Measurements from ENCODE around the gene TLL1. TPM values are rescaled to one million over a fixed set of nuclear protein-coding genes. Genes with fewer than 3 reads are reported as not detected.

TLL1 gene
- total RNA-seq, 1 experiment from 2014 or later, result 0.37 TPM

GRCh38 chr4:166144607-166145006 is 271.6 kb downstream of the TLL1 start:
- no TSS peak for BruUV-seq (replicated peaks)
- H3K4me1 ChIP-seq (ENCODE audit: control insufficient read depth in 1 of 2, insufficient read depth in 2 of 2, low read length in 2 of 2), result no peaks in the 10 kb centered on the region

More at GRCh38 chr4:166144607-166145006, 271.6 kb downstream of the TLL1 start:
- TF ChIP-seq CBX3 (IDR thresholded peaks at IDR 0.05; ENCODE audit: low read depth) (no peak), POLR2A (IDR thresholded peaks at IDR 0.05; ENCODE audit: borderline replicate concordance, extremely low read depth, insufficient read depth, insufficient read length) (no peak), ZBTB33 (IDR thresholded peaks at IDR 0.05; ENCODE audit: extremely low read depth, insufficient replicate concordance, low read length) (no peak), SP1 (IDR thresholded peaks at IDR 0.05; ENCODE audit: low read depth) (no peak), YY1 (IDR thresholded peaks at IDR 0.05; ENCODE audit: extremely low read depth, insufficient replicate concordance, low read depth, low read length) (no peak), POLR2AphosphoS5 (IDR thresholded peaks at IDR 0.05; ENCODE audit: low read depth, low read length) (no peak), RAD21 (IDR thresholded peaks at IDR 0.05; ENCODE audit: low read depth) (no peak), JUND (IDR thresholded peaks at IDR 0.05) (no peak), CEBPB (IDR thresholded peaks at IDR 0.05; ENCODE audit: low read depth) (no peak), ZNF274 (IDR thresholded peaks at IDR 0.05; ENCODE audit: low read depth, low read length) (no peak), ZFX (IDR thresholded peaks at IDR 0.05) (no peak)
- TF ChIP-seq, protein P1, sequence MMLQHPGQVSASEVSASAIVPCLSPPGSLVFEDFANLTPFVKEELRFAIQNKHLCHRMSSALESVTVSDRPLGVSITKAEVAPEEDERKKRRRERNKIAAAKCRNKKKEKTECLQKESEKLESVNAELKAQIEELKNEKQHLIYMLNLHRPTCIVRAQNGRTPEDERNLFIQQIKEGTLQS (IDR thresholded peaks at IDR 0.05), result no peak
- TF ChIP-seq, protein P2, sequence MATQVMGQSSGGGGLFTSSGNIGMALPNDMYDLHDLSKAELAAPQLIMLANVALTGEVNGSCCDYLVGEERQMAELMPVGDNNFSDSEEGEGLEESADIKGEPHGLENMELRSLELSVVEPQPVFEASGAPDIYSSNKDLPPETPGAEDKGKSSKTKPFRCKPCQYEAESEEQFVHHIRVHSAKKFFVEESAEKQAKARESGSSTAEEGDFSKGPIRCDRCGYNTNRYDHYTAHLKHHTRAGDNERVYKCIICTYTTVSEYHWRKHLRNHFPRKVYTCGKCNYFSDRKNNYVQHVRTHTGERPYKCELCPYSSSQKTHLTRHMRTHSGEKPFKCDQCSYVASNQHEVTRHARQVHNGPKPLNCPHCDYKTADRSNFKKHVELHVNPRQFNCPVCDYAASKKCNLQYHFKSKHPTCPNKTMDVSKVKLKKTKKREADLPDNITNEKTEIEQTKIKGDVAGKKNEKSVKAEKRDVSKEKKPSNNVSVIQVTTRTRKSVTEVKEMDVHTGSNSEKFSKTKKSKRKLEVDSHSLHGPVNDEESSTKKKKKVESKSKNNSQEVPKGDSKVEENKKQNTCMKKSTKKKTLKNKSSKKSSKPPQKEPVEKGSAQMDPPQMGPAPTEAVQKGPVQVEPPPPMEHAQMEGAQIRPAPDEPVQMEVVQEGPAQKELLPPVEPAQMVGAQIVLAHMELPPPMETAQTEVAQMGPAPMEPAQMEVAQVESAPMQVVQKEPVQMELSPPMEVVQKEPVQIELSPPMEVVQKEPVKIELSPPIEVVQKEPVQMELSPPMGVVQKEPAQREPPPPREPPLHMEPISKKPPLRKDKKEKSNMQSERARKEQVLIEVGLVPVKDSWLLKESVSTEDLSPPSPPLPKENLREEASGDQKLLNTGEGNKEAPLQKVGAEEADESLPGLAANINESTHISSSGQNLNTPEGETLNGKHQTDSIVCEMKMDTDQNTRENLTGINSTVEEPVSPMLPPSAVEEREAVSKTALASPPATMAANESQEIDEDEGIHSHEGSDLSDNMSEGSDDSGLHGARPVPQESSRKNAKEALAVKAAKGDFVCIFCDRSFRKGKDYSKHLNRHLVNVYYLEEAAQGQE (IDR thresholded peaks at IDR 0.05; ENCODE audit: low read depth), result no peak
- no peak overlapping the region for H3K9ac ChIP-seq (ENCODE audit: low read length)
- H2AFZ ChIP-seq (ENCODE audit: low read depth, low read length, poor library complexity, severe bottlenecking), result no peak overlapping the region
- no peaks in the 10 kb centered on the region for H3K27me3 ChIP-seq (ENCODE audit: insufficient read depth, low read length)
- H3K9me3 ChIP-seq (ENCODE audit: control insufficient read depth in 1 of 2, insufficient read depth in 1 of 2, low read depth in 1 of 2, low read length in 2 of 2), result no peaks in the 10 kb centered on the region
- POLR2A ChIA-PET, result no interaction called here
- intact Hi-C loops (cut with micrococcal nuclease), result no loop called here
- RAD21 ChIA-PET (ENCODE audit: low non-redundant PET in 1 of 2, low total read pairs in 2 of 2, uncharacterized antibody in 2 of 2, unreplicated experiment in 2 of 2), result no interaction called here
- H3K36me3 ChIP-seq (ENCODE audit: control insufficient read depth in 1 of 2, insufficient read depth in 2 of 2, low read length in 2 of 2), result no peaks in the 10 kb centered on the region
- H4K20me1 ChIP-seq (ENCODE audit: insufficient read depth), result no peaks in the 10 kb centered on the region
- no peak for DNase-seq (ENCODE audit: low read depth, low spot score)
- H3K9me2 ChIP-seq (ENCODE audit: insufficient read depth), result no peaks in the 10 kb centered on the region
- H3K4me3 ChIP-seq (replicated peaks in 1 of 2; ENCODE audit: low read depth in 1 of 2, low read length in 2 of 2), result no peak overlapping the region
- no peak for ATAC-seq
- H3K79me2 ChIP-seq (ENCODE audit: insufficient read depth, low read length), result no peaks in the 10 kb centered on the region
- CTCF ChIA-PET, result interaction anchor here (0.9 kb wide), 1 partner anchor 25 kb away, joined by 3 read pairs; no protein-coding TSS in a partner anchor
- no peak overlapping the region for H3K27ac ChIP-seq (ENCODE audit: low read depth, low read length)
- H3K4me2 ChIP-seq (ENCODE audit: low read length), result no peak overlapping the region

All from HCT116 (cell line).